Naive thymus-derived CD4-positive, alpha-beta T cell (primary cell): ENCODE results near the gene SMYD4. TPM values are rescaled to one million over a fixed set of nuclear protein-coding genes. Genes with fewer than 3 reads are reported as not detected.

Experiments
- ATAC-seq: fragments of 150-1000 bp; cut with Tn5 transposase; 2 replicates; pipeline ENCODE4 v1.10.0; 2021; ENCODE audit warnings: mild to moderate bottlenecking, moderate library complexity
- CTCF ChIA-PET: fragments of 350-600 bp; sonication (Branson Sonifier 250); formaldehyde crosslinking; loops from one replicate; lab custom pipeline; 2021; ENCODE audit warnings: antibody characterized with exemption; lab: Charles Lee
- POLR2A ChIA-PET: fragments of 350-600 bp; sonication (Branson Sonifier 250); formaldehyde crosslinking; loops from one replicate; lab custom pipeline; 2021; ENCODE audit warnings: antibody characterized with exemption, inconsistent platforms; lab: Charles Lee
- DNase-seq, 9 donors: peaks; one replicate each; pipeline versions ENCODE4 v3.0.0 to v3.0.0-alpha.2; 2020 to 2022; ENCODE audit warnings: mixed read lengths in 1 of 9
- H3K27ac ChIP-seq: one replicate; pipeline ENCODE4 v1.7.0; 2013; ENCODE audit warnings: mild to moderate bottlenecking, low read depth, low read length, moderate library complexity
- H3K27me3 ChIP-seq, 2 donors: one replicate each; pipeline ENCODE4 v1.7.0; 2013; ENCODE audit warnings: low read length in 2 of 2, mild to moderate bottlenecking in 2 of 2, moderate library complexity in 2 of 2; ENCODE audit not compliant: control insufficient read depth in 2 of 2, insufficient read depth in 2 of 2
- H3K36me3 ChIP-seq, 3 experiments: 1 replicate in 2 of 3; 2 replicates in 1 of 3; pipeline ENCODE4 v1.7.0; 2013; ENCODE audit warnings: low read length in 3 of 3, mild to moderate bottlenecking in 3 of 3, moderate library complexity in 1 of 3; ENCODE audit not compliant: insufficient read depth in 3 of 3, control insufficient read depth in 2 of 3
- H3K4me1 ChIP-seq, 2 donors: one replicate each; pipeline ENCODE4 v1.7.0; 2013; ENCODE audit warnings: low read length in 2 of 2, mild to moderate bottlenecking in 2 of 2, moderate library complexity in 1 of 2; ENCODE audit not compliant: control insufficient read depth in 2 of 2, insufficient read depth in 2 of 2
- H3K4me3 ChIP-seq: 2 replicates; pipeline ENCODE4 v1.7.0; 2013; ENCODE audit warnings: mild to moderate bottlenecking, low read length
- H3K9me3 ChIP-seq, 3 experiments: 1 replicate in 2 of 3; 2 replicates in 1 of 3; pipeline ENCODE4 v1.7.0; 2013; ENCODE audit warnings: low read length in 3 of 3; ENCODE audit not compliant: control insufficient read depth in 2 of 3
- H3K27ac Mint-ChIP-seq, 9 donors: one replicate each; pipeline ENCODE4 v1.8.0; 2020 to 2022; ENCODE audit warnings: mixed read lengths in 9 of 9, mild to moderate bottlenecking in 8 of 9, moderate library complexity in 5 of 9, inconsistent platforms in 2 of 9
- H3K27me3 Mint-ChIP-seq, 5 donors: one replicate each; pipeline ENCODE4 v1.8.0; 2021 to 2022; ENCODE audit warnings: mixed read lengths in 5 of 5, mild to moderate bottlenecking in 1 of 5
- H3K36me3 Mint-ChIP-seq, 5 donors: one replicate each; pipeline ENCODE4 v1.8.0; 2020 to 2022; ENCODE audit warnings: mixed read lengths in 5 of 5, mild to moderate bottlenecking in 3 of 5, inconsistent platforms in 1 of 5
- H3K4me1 Mint-ChIP-seq, 7 donors: one replicate each; pipeline ENCODE4 v1.8.0; 2020 to 2022; ENCODE audit warnings: mixed read lengths in 7 of 7, mild to moderate bottlenecking in 3 of 7, inconsistent platforms in 1 of 7
- H3K4me3 Mint-ChIP-seq, 10 donors: one replicate each; pipeline ENCODE4 v1.8.0; 2020 to 2022; ENCODE audit warnings: mild to moderate bottlenecking in 10 of 10, mixed read lengths in 10 of 10, moderate library complexity in 6 of 10, inconsistent platforms in 2 of 10
- H3K9me3 Mint-ChIP-seq, 11 donors: one replicate each; pipeline ENCODE4 v1.8.0; 2020 to 2022; ENCODE audit warnings: mixed read lengths in 11 of 11, mild to moderate bottlenecking in 4 of 11, inconsistent platforms in 1 of 11, moderate library complexity in 1 of 11
- intact Hi-C, 2 donors: fragments of 100-400 bp; cut with micrococcal nuclease; formaldehyde crosslinking; loops; one replicate each; pipeline ENCODE4 v1.15.1; 2023
- polyA plus RNA-seq, 2 donors: library from polyadenylated mRNA; unstranded; fragments of 300-500 nt; fragmentation: Illumina TruSeq; gene quantifications; one replicate each; pipeline ENCODE4 v1.2.3, GENCODE V29; 2021
- total RNA-seq, 6 experiments: library from RNA in 5 of 6; stranded (reverse) in 5 of 6; gene quantifications; 1 replicate in 5 of 6; 2 replicates in 1 of 6; pipeline ENCODE4 v1.2.3 and lab custom pipeline; 2021 to 2026

SMYD4 gene
- total and polyA plus RNA-seq, 7 experiments from 2014 or later: 9.7 to 38.4 (median 23.3) TPM

DNA sequence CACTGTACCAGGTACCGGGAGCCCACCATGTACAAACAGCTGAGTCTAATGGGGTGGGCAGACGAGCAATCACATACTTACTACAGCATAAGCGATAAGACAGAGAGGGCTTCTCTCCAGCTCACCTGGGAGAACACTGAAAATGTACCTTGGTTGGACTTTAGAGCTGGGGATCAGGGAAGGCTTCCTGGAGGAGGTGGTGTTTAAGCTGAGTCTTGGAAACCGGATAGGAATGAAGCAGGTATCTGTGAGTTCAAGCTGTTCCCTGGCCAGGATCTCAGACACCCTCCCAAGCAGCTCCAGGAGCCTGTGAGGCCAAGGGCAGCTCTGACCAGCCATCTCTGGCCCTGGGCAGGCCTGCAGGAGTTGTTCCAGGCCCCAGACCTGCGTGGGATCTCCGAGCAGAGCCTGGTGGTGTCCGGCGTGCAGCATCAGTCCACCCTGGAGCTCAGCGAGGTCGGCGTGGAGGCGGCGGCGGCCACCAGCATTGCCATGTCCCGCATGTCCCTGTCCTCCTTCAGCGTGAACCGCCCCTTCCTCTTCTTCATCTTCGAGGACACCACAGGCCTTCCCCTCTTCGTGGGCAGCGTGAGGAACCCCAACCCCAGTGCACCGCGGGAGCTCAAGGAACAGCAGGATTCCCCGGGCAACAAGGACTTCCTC, 75.8 kb downstream of the SMYD4 start:
- POLR2A ChIA-PET: interaction anchor here (1.5 to 2.3 kb wide), 2 partner anchors 10 to 12 kb away, joined by 4 to 6 read pairs; no protein-coding TSS in a partner anchor
- CTCF ChIA-PET: interaction anchor here (0.6 kb wide), 1 partner anchor 70 kb away, joined by 3 read pairs; no protein-coding TSS in a partner anchor
- H3K27ac Mint-ChIP-seq: no peak overlapping the region
- peaks cover 0 to 9% (median 0%) of the 10 kb centered on the region in 5 donors for H3K27me3 Mint-ChIP-seq
- H3K4me3 Mint-ChIP-seq: no peak overlapping the region
- no peaks in the 10 kb centered on the region for H3K36me3 Mint-ChIP-seq
- DNase-seq (no peak), ATAC-seq (no peak)
- H3K4me1 Mint-ChIP-seq: peaks cover 0 to 10% (median 7%) of the 10 kb centered on the region in 7 donors
- H3K27ac ChIP-seq: no peak overlapping the region
- H3K4me1 ChIP-seq: no peaks in the 10 kb centered on the region
- H3K36me3 ChIP-seq: no peaks in the 10 kb centered on the region
- no peaks in the 10 kb centered on the region for H3K27me3 ChIP-seq
- H3K4me3 ChIP-seq: no peak overlapping the region
- H3K9me3 Mint-ChIP-seq: no peaks in the 10 kb centered on the region
- no peaks in the 10 kb centered on the region for H3K9me3 ChIP-seq
- intact Hi-C loops: no loop called here

DNA sequence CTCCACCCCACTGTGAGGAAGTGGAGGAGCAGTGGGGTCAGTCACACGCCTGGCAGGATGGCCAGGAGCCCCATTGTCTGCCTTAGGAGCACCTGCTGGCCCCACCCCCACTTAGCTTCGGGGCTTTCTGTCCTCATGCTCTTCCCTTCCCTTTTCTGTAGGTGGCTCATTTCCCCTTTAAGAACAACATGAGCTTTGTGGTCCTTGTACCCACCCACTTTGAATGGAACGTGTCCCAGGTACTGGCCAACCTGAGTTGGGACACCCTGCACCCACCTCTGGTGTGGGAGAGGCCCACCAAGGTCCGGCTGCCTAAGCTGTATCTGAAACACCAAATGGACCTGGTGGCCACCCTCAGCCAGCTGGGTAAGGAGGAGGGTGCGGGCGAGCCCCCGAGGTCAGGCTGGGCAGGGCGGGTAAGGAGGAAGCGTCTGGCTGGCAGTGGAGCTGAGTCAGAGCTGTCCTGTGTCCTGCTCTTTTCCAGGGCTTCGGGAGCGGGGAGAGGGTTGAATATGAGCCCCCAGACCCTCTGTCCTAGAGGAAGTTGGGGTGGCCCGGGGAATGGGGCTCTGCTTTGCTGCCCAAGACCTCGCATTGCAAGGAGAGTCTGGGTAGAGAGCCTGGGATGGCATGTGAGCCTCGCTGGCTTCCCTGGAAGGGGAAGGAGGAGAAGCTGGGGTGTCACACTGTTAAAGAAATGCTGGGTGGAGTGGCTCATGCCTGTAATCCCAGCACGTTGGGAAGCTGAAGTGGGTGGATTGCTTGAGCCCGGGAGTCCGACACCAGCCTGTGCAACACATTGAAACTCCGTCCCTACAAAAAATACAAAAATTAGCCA, 77.1 kb downstream of the SMYD4 start:
- ATAC-seq: peak; percentile 67
- CTCF ChIA-PET: no interaction called here
- H3K27ac ChIP-seq: no peak overlapping the region
- H3K27me3 Mint-ChIP-seq: peaks cover 0 to 3% (median 0%) of the 10 kb centered on the region in 5 donors
- H3K9me3 ChIP-seq: no peaks in the 10 kb centered on the region
- H3K4me3 Mint-ChIP-seq: no peak overlapping the region
- H3K4me3 ChIP-seq: no peak overlapping the region
- H3K9me3 Mint-ChIP-seq: no peaks in the 10 kb centered on the region
- H3K27ac Mint-ChIP-seq: peak overlapping the region in 2 of 9 donors; percentile 45 to 74
- H3K4me1 ChIP-seq: no peaks in the 10 kb centered on the region
- intact Hi-C loops: no loop called here
- no peaks in the 10 kb centered on the region for H3K36me3 ChIP-seq
- H3K4me1 Mint-ChIP-seq: peaks cover 0 to 8% (median 0%) of the 10 kb centered on the region in 7 donors
- POLR2A ChIA-PET: interaction anchor here (1.5 to 2.3 kb wide), 2 partner anchors 11 to 14 kb away, joined by 4 to 6 read pairs; no protein-coding TSS in a partner anchor
- H3K27me3 ChIP-seq: no peaks in the 10 kb centered on the region
- no peaks in the 10 kb centered on the region for H3K36me3 Mint-ChIP-seq
- DNase-seq: no peak

DNA sequence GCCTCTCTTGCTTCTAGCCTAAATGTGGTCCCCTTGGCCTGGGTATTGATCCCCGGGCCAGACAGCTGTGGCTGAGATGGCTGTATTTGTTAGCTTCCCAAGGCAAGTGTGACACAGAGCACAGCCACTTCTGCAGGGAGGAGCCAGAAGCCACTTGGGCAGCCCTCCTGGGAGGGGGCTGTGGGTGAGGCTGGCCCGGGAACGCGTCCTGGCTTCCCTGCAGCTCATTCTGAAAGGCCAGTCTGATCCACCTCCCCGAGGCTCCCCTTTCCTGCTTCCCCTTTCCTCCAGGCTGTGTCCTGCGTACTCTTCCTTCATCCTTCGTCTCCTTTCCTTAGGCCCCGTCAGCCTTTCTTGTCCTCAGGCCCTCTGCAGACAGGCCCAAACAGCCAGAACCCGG, 79.1 kb downstream of the SMYD4 start:
- no peaks in the 10 kb centered on the region for H3K9me3 Mint-ChIP-seq
- H3K27ac Mint-ChIP-seq: no peak overlapping the region
- Histone ChIP-seq H3K27ac (no peak overlapping the region), H3K4me3 (no peak overlapping the region), H3K4me1 (no peaks in the 10 kb centered on the region), H3K9me3 (no peaks in the 10 kb centered on the region), H3K27me3 (no peaks in the 10 kb centered on the region), H3K36me3 (no peaks in the 10 kb centered on the region)
- no peak for DNase-seq
- H3K4me1 Mint-ChIP-seq: peaks cover 0 to 8% (median 0%) of the 10 kb centered on the region in 7 donors
- intact Hi-C loops: no loop called here
- ATAC-seq: no peak
- ChIA-PET CTCF (no interaction called here), POLR2A (interaction anchor here (0.7 kb wide), 1 partner anchor 12 kb away, joined by 3 read pairs; the partner anchor contains the start of gene SERPINF1)
- no peaks in the 10 kb centered on the region for H3K27me3 Mint-ChIP-seq
- no peaks in the 10 kb centered on the region for H3K36me3 Mint-ChIP-seq
- H3K4me3 Mint-ChIP-seq: no peak overlapping the region

DNA sequence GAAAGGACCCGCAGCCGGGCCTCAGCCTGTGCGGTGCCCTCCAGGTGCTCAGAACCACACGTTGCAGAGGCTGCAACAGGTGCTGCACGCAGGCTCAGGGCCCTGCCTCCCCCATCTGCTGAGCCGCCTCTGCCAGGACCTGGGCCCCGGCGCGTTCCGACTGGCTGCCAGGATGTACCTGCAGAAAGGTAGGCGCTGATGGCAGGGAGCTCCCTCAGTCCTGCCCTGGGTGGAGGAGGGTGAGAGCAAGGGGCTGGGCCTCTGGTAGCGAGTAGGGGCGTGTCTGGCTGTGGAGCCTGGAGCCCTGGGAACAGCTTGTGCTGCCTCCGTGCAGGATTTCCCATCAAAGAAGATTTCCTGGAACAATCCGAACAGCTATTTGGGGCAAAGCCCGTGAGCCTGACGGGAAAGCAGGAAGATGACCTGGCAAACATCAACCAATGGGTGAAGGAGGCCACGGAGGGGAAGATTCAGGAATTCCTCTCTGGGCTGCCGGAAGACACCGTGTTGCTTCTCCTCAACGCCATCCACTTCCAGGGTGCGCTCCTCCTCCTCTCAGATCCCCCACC, 82.6 kb downstream of the SMYD4 start:
- H3K4me3 ChIP-seq: no peak overlapping the region
- H3K4me3 Mint-ChIP-seq: no peak overlapping the region
- no peaks in the 10 kb centered on the region for H3K4me1 ChIP-seq
- peaks cover 0 to 3% (median 0%) of the 10 kb centered on the region in 7 donors for H3K4me1 Mint-ChIP-seq
- CTCF ChIA-PET: no interaction called here
- no peaks in the 10 kb centered on the region for H3K9me3 ChIP-seq
- H3K36me3 Mint-ChIP-seq: no peaks in the 10 kb centered on the region
- POLR2A ChIA-PET: interaction anchor here (0.7 kb wide), 1 partner anchor 16 kb away, joined by 4 read pairs; no protein-coding TSS in a partner anchor
- H3K9me3 Mint-ChIP-seq: no peaks in the 10 kb centered on the region
- no peaks in the 10 kb centered on the region for H3K27me3 ChIP-seq
- no peaks in the 10 kb centered on the region for H3K36me3 ChIP-seq
- no peak overlapping the region for H3K27ac Mint-ChIP-seq
- DNase-seq: no peak
- no peak overlapping the region for H3K27ac ChIP-seq
- intact Hi-C loops: no loop called here
- no peaks in the 10 kb centered on the region for H3K27me3 Mint-ChIP-seq
- no peak for ATAC-seq

DNA sequence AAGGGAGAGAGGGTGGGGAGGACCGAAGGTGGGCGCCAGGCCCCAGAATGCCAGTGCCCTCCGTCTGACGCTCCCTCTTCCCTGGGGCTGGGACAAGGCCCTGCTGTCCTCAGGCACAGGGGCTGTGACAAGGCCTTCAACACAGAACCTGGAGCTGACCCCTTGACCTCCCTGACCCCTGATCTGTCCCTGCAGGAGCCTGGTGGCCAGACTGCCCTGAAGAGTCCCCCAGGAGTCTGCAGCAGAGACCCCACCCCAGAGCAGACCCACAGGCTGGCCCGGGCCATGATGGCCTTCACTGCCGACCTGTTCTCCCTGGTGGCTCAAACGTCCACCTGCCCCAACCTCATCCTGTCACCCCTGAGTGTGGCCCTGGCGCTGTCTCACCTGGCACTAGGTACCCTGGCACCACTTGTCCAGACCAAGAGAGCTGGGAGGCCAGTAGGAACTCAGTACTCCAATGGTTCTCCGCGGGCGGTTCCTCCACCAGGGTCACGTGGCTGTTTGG, 84.1 kb downstream of the SMYD4 start:
- CTCF ChIA-PET: no interaction called here
- intact Hi-C loops: no loop called here

DNA sequence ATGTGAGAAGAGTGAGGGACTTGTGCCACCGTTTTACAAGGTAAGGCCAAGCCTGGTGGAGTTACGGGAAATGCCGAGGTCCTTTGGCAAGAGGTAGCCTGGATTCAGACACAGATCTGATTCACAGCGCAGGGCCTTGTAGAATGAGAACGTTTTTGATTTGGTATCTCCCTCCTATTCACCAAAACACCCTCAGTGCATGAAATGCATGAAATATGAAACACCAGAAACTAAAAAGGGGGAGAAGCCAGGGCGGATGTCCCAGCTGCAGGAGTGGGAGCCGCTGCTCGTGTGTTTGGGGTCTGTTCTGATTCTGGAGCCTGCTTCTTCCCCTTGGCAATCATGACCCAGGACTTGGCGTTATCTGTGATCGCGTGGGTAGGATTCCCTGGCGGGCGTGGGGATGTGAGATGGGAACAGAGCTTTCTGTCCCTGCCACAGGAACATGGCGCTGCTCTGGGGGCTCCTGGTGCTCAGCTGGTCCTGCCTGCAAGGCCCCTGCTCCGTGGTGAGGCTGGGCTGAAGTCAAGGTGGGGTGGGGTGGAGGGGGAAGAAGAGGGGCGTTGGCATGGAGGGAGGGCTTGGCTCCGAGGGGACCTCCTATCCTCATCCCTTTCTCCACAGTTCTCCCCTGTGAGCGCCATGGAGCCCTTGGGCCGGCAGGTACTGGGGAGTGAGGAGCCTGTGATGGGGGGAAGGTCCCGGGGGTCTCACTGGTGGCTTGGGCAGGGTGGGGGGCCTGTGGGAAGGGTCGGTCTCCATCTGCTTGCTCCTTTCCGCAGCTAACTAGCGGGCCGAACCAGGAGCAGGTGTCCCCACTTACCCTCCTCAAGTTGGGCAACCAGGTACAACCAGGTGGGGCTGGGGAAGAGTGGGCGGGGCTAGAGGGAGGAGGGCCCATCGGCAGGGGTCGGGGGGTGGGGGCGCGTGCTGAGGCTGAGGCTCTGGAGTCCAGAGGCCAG, 84.9 kb downstream of the SMYD4 start:
- Mint-ChIP-seq H3K4me3 (no peak overlapping the region), H3K27me3 (no peaks in the 10 kb centered on the region), H3K27ac (peak overlapping the region in 1 of 9 donors; percentile 55), H3K9me3 (no peaks in the 10 kb centered on the region), H3K4me1 (no peaks in the 10 kb centered on the region), H3K36me3 (no peaks in the 10 kb centered on the region)
- CTCF ChIA-PET: no interaction called here
- ATAC-seq (no peak), DNase-seq (no peak)
- intact Hi-C loops: no loop called here
- Histone ChIP-seq H3K4me3 (no peak overlapping the region), H3K27me3 (no peaks in the 10 kb centered on the region), H3K4me1 (no peaks in the 10 kb centered on the region), H3K36me3 (no peaks in the 10 kb centered on the region), H3K27ac (no peak overlapping the region), H3K9me3 (no peaks in the 10 kb centered on the region)
- POLR2A ChIA-PET: no interaction called here

More for the DNA sequence above, 84.1 kb downstream of the SMYD4 start:
- H3K4me3 ChIP-seq: no peak overlapping the region
- POLR2A ChIA-PET: no interaction called here
- Mint-ChIP-seq H3K27me3 (no peaks in the 10 kb centered on the region), H3K4me1 (no peaks in the 10 kb centered on the region), H3K9me3 (no peaks in the 10 kb centered on the region), H3K4me3 (no peak overlapping the region), H3K36me3 (no peaks in the 10 kb centered on the region), H3K27ac (no peak overlapping the region)
- no peaks in the 10 kb centered on the region for H3K36me3 ChIP-seq
- no peaks in the 10 kb centered on the region for H3K4me1 ChIP-seq
- ATAC-seq: no peak
- no peak overlapping the region for H3K27ac ChIP-seq
- H3K9me3 ChIP-seq: no peaks in the 10 kb centered on the region
- H3K27me3 ChIP-seq: no peaks in the 10 kb centered on the region
- no peak for DNase-seq
